ENCODE results near the gene MYO1F.

Gene MYO1F

DNA sequence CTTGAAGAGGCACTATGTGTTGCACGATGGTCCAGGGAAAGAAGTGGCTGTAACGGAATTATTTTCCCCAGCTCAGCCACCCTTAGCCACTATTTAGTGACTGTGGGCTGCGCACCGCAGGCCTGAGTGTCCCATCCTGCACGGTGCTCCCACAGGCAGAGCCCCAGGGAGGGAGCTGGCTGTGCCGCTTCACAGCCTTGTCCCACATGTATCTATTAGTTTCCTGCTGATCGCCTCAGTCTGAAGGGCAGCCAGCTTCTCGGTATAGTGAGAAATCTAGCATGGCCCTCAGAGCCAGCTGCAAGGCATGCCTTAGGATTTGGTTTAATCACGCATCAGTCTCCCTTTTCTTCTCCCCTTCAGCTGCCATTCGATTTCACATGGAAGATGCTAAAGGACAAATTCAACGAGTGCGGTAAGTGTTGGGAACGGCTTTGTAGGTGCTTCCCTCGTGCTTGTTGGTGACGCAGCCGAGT, 90.5 kb downstream of the MYO1F start:
- CTCF ChIA-PET, result interaction anchor here (0.6 kb wide), 1 partner anchor 378 kb away, joined by 4 read pairs; no protein-coding TSS in a partner anchor
- peak overlapping the region; percentile 89 for H3K27ac ChIP-seq
- POLR2A ChIA-PET (ENCODE audit: low non-redundant PET), result interaction anchor here (1.0 kb wide), 1 partner anchor 27 kb away, joined by 3 read pairs; the partner anchor contains the start of gene ZNF414

GRCh38 chr19:8485561-8486371, 91.5 kb downstream of the MYO1F start:
- CTCF ChIA-PET, result no interaction called here
- TF ChIP-seq CTCF (conservative IDR thresholded peaks at IDR 0.05; ENCODE audit: low read depth), result no peak
- POLR2A ChIA-PET (ENCODE audit: low non-redundant PET), result no interaction called here
- no peak for DNase-seq (ENCODE audit: low spot score)
- H3K27ac ChIP-seq, result peak overlapping the region; percentile 89

More for the DNA sequence above, 90.5 kb downstream of the MYO1F start:
- no peak for TF ChIP-seq CTCF (conservative IDR thresholded peaks at IDR 0.05; ENCODE audit: low read depth)
- no peak for DNase-seq (ENCODE audit: low spot score)

GRCh38 chr19:8484331-8484894, 92.8 kb downstream of the MYO1F start:
- ChIA-PET POLR2A (ENCODE audit: low non-redundant PET) (no interaction called here), CTCF (no interaction called here)
- TF ChIP-seq CTCF (conservative IDR thresholded peaks at IDR 0.05; ENCODE audit: low read depth), result no peak
- no peak for DNase-seq (ENCODE audit: low spot score)
- H3K27ac ChIP-seq, result peak overlapping the region; percentile 42

DNA sequence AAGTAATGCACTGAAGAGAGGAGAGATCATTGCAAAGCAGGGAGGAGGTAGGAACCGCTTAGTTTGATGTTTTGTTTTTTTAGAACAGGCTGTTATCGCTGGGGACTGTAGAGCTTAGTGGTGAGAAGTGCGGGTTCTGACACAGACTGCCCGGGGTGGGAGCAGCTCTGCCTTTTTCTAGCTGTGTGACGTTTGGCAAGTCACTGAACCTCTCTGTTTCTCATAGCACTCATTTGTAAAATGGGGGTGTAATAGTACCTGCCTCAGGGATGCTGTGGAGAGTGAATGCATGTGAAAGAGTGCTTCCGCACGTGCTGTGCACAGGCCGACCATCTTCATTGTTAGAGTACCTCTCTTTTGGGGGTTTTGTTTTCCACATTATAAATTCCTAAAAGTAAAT, 94.1 kb downstream of the MYO1F start:
- no peak for DNase-seq (ENCODE audit: low spot score)
- POLR2A ChIA-PET (ENCODE audit: low non-redundant PET), result interaction anchor here (1.2 kb wide), 1 partner anchor 38 kb away, joined by 5 read pairs; the partner anchor contains the start of gene HNRNPM
- CTCF ChIA-PET, result no interaction called here
- TF ChIP-seq CTCF (conservative IDR thresholded peaks at IDR 0.05; ENCODE audit: low read depth), result no peak
- no peak overlapping the region for H3K27ac ChIP-seq

DNA sequence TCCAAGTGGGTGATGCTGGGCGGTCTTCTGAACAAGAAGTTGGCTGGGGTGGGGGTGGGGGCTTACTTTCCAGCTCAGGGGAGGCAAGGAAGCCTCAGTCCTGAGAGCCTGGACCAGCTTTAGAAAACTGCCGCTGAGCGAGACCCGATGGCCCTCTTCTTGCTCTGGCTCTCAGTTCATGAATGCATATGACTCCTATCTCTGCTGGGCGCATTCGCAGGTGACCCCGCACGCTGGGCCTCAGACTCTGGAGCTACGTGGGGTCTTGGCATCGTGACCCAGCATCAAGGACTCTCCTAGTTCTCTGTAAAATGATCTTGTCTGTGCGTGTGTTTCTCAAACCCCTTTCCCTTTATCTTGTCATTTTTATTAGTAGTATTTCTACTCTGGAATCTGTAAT, 94.5 kb downstream of the MYO1F start:
- ChIA-PET CTCF (no interaction called here), POLR2A (ENCODE audit: low non-redundant PET) (interaction anchor here (0.5 to 1.2 kb wide), 2 partner anchors 8 to 38 kb away, joined by 4 to 5 read pairs; partner anchors contain the start of gene HNRNPM)
- DNase-seq (ENCODE audit: low spot score), result no peak
- no peak for TF ChIP-seq CTCF (conservative IDR thresholded peaks at IDR 0.05; ENCODE audit: low read depth)
- H3K27ac ChIP-seq, result peak overlapping the region; percentile 64; the same call in 1 of the 2 replicates

DNA sequence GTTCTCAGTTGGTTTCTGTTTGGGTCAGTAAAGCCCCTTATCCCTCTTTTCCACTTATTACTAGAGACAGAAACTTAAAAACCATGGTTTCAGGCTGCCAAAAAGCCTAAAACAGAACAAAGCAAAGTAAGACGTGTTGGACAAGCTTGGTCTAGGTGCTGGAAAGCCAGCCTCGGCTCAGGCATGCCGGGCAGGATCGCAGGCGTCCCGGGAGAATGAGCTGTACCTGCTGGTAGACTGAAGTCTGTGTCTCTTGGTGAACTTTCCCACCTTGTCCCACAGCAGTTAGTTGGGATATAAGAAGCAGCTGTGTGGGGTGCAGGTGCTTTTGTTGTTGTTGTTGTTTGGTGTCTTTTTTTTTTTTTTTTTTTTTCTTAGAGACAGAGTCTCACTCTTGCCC, 95.6 kb downstream of the MYO1F start:
- POLR2A ChIA-PET (ENCODE audit: low non-redundant PET), result no interaction called here
- CTCF ChIA-PET, result interaction anchor here (1.2 to 1.4 kb wide), 2 partner anchors 36 to 128 kb away, joined by 3 to 5 read pairs; no protein-coding TSS in a partner anchor
- H3K27ac ChIP-seq, result peak overlapping the region; percentile 64

More for the DNA sequence above, 95.6 kb downstream of the MYO1F start:
- no peak for TF ChIP-seq CTCF (conservative IDR thresholded peaks at IDR 0.05; ENCODE audit: low read depth)
- DNase-seq (ENCODE audit: low spot score), result no peak

Data from RWPE1 (cell line).